ENCODE data around the gene AFAP1L2. TPM values are rescaled to one million over a fixed set of nuclear protein-coding genes. Genes with fewer than 3 reads are reported as not detected.

AFAP1L2 gene
- total RNA-seq, 1 donor = 0.18 TPM

GRCh38 chr10:114402233-114402632, 2.1 kb downstream of the AFAP1L2 start:
- DNase-seq (ENCODE audit: low read depth) = no peak
- no peak overlapping the region for H3K4me3 ChIP-seq (ENCODE audit: low read depth, low read length)
- TF ChIP-seq CTCF (IDR thresholded peaks at IDR 0.05; ENCODE audit: insufficient read depth, low read length) = no peak

GRCh38 chr10:114401195-114401791, 3.0 kb downstream of the AFAP1L2 start:
- no peak overlapping the region for H3K4me3 ChIP-seq (ENCODE audit: low read depth, low read length)
- peak; percentile 47 for DNase-seq (ENCODE audit: low read depth)
- TF ChIP-seq CTCF (IDR thresholded peaks at IDR 0.05; ENCODE audit: insufficient read depth, low read length) = no peak

GRCh38 chr10:114400091-114400490, 4.2 kb downstream of the AFAP1L2 start:
- no peak for TF ChIP-seq CTCF (IDR thresholded peaks at IDR 0.05; ENCODE audit: insufficient read depth, low read length)

GRCh38 chr10:114399576-114399975, 4.7 kb downstream of the AFAP1L2 start:
- TF ChIP-seq CTCF (IDR thresholded peaks at IDR 0.05; ENCODE audit: insufficient read depth, low read length) = no peak
- H3K4me3 ChIP-seq (ENCODE audit: low read depth, low read length) = no peak overlapping the region
- DNase-seq (ENCODE audit: low read depth) = no peak

More at GRCh38 chr10:114400091-114400490, 4.2 kb downstream of the AFAP1L2 start:
- DNase-seq (ENCODE audit: low read depth) = no peak
- no peak overlapping the region for H3K4me3 ChIP-seq (ENCODE audit: low read depth, low read length)

- no peak for TF ChIP-seq CTCF (IDR thresholded peaks at IDR 0.05; ENCODE audit: insufficient read depth, low read length)
- no peak overlapping the region for H3K4me3 ChIP-seq (ENCODE audit: low read depth, low read length)
- no peak for DNase-seq (ENCODE audit: low read depth)
These were observed 5.5 kb downstream of the AFAP1L2 start for GRCh38 chr10:114398587-114399331.

- no peak overlapping the region for H3K4me3 ChIP-seq (ENCODE audit: low read depth, low read length)
- no peak for TF ChIP-seq CTCF (IDR thresholded peaks at IDR 0.05; ENCODE audit: insufficient read depth, low read length)
- peak; percentile 16 for DNase-seq (ENCODE audit: low read depth)
These were observed 6.6 kb downstream of the AFAP1L2 start for GRCh38 chr10:114397651-114398145.
